HFF-Myc (cell line): ENCODE measurements around the gene SSBP3.

Experiments used
- DNase-seq: peaks from one replicate; pipeline ENCODE4 v3.0.0-alpha.2; 2011; ENCODE audit warnings: low read depth; ENCODE audit errors: extremely low read depth
- H3K4me3 ChIP-seq: replicated peaks from 2 replicates; pipeline ENCODE4 v1.5.1; 2011; ENCODE audit warnings: low read depth, mild to moderate bottlenecking, control low read depth, low read length
- CTCF ChIP-seq: IDR thresholded peaks from 2 replicates; pipeline ENCODE4 v1.5.1; 2012; ENCODE audit warnings: mild to moderate bottlenecking, low read depth, low read length, control low read depth; ENCODE audit errors: missing control alignments

The SSBP3 gene

DNA sequence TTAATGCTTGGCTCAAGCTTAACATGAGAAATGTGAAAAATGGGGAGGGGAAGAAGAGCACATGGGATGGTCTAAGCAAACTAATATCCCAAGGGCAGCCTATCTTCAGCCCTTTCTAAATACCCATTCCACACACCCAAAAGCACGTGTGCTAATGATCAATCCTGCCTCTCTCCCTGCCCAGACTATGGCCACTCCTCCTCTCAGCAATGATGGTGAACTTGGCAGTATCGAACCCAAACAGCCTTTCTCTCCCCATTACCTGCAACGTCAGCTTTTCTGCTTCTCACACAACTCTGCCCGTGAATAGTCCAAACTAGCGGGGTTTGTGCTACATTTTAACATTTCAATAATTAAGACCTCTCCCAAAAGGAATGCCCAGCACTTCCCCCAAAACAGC lies 41.6 kb downstream of the SSBP3 start:
- no peak for TF ChIP-seq CTCF
- H3K4me3 ChIP-seq: no peak overlapping the region
- no peak for DNase-seq

- H3K4me3 ChIP-seq: no peak overlapping the region
- DNase-seq: no peak
- TF ChIP-seq CTCF: no peak
These were observed 42.3 kb downstream of the SSBP3 start for GRCh38 chr1:54363925-54364324.

- no peak for TF ChIP-seq CTCF
- no peak for DNase-seq
- H3K4me3 ChIP-seq: no peak overlapping the region
These were observed 43.3 kb downstream of the SSBP3 start for GRCh38 chr1:54362881-54363340.

GRCh38 chr1:54361342-54361741 lies 44.9 kb downstream of the SSBP3 start:
- DNase-seq: no peak

DNA sequence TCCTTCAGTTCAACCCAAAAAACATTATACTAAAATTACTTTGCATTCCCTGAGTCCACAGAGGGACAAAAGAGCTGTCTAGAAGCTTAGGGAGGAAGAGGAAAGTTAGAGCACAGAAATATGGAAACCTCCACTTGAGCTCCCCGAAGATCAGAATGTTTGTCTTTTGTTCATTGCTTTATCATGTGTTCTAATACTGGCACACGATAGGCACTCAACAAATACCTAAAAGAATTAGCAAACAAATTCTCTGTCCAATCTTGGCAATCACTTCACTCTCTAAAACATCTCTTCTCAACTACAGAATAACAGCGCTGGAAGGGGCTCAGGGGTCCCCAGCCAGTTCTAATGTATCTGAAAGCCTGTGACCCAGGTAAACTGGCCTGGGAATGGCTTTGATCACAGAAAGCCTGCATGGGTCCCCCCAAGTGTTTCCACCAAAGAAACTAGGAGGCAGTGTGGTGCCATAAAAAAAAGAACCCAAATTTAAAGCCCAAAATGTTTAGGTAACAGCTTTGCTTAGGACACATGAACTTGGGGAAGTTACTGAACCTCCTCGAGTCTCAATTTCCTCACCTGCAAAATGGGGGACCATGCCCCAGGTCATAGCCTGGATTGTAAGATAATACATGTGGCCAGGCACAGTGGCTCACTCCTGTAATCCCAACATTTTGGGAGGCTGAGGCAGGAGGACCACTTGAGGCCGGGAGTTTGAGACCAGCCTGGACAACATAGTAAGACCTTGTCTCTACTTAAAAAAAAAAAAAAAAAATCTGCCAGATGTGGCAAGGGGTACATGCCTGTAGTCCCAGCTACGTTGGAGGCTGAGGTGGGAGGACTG lies 45.8 kb downstream of the SSBP3 start:
- H3K4me3 ChIP-seq: no peak overlapping the region
- DNase-seq: no peak
- TF ChIP-seq CTCF: no peak

More at GRCh38 chr1:54361342-54361741, 44.9 kb downstream of the SSBP3 start:
- H3K4me3 ChIP-seq: no peak overlapping the region
- no peak for TF ChIP-seq CTCF

- no peak overlapping the region for H3K4me3 ChIP-seq
- no peak for DNase-seq
- TF ChIP-seq CTCF: no peak
These were observed 46.6 kb downstream of the SSBP3 start for GRCh38 chr1:54359393-54360162.
